HUES48 (cell line): ENCODE results near the gene PCGF3.

ENCODE experiments used
- H3K27ac ChIP-seq: one replicate; pipeline ENCODE4 v1.7.0; 2013; ENCODE audit warnings: low read depth, low read length, inconsistent platforms
- H3K27me3 ChIP-seq: 2 replicates; pipeline ENCODE4 v1.6.1; 2013; ENCODE audit warnings: mild to moderate bottlenecking, low read length; ENCODE audit not compliant: control insufficient read depth, insufficient read depth
- H3K36me3 ChIP-seq: 2 replicates; pipeline ENCODE4 v1.6.1; 2013; ENCODE audit warnings: low read length; ENCODE audit not compliant: control insufficient read depth, insufficient read depth
- H3K4me1 ChIP-seq: 2 replicates; pipeline ENCODE4 v1.6.1; 2013; ENCODE audit warnings: mild to moderate bottlenecking, low read length; ENCODE audit not compliant: control insufficient read depth, insufficient read depth
- H3K4me3 ChIP-seq: 2 replicates; pipeline ENCODE4 v1.5.1; 2013; ENCODE audit warnings: mild to moderate bottlenecking, low read depth, low read length
- H3K9ac ChIP-seq: 2 replicates; pipeline ENCODE4 v1.6.1; 2013; ENCODE audit warnings: mild to moderate bottlenecking, low read depth, low read length, moderate library complexity
- H3K9me3 ChIP-seq: 2 replicates; pipeline ENCODE4 v1.6.1; 2013; ENCODE audit warnings: low read length; ENCODE audit not compliant: control insufficient read depth, insufficient read depth

The PCGF3 gene

GRCh38 chr4:791252-791897, 85.7 kb downstream of the PCGF3 start:
- peaks cover 62% of the 10 kb centered on the region for H3K27me3 ChIP-seq
- no peak overlapping the region for H3K27ac ChIP-seq
- H3K4me3 ChIP-seq: no peak overlapping the region
- no peak overlapping the region for H3K9ac ChIP-seq
- no peaks in the 10 kb centered on the region for H3K36me3 ChIP-seq
- no peaks in the 10 kb centered on the region for H3K9me3 ChIP-seq
- peaks cover 25% of the 10 kb centered on the region for H3K4me1 ChIP-seq

GRCh38 chr4:791898-792625, 86.4 kb downstream of the PCGF3 start:
- Histone ChIP-seq H3K9ac (no peak overlapping the region), H3K27ac (no peak overlapping the region), H3K4me3 (no peak overlapping the region; the same call in 1 of the 2 replicates), H3K36me3 (no peaks in the 10 kb centered on the region), H3K27me3 (peaks cover 62% of the 10 kb centered on the region), H3K9me3 (no peaks in the 10 kb centered on the region), H3K4me1 (peaks cover 25% of the 10 kb centered on the region)

GRCh38 chr4:792626-793092, 87.0 kb downstream of the PCGF3 start:
- peaks cover 58% of the 10 kb centered on the region for H3K27me3 ChIP-seq
- peaks cover 25% of the 10 kb centered on the region for H3K4me1 ChIP-seq
- no peak overlapping the region for H3K27ac ChIP-seq
- no peaks in the 10 kb centered on the region for H3K36me3 ChIP-seq
- H3K9ac ChIP-seq: no peak overlapping the region
- no peak overlapping the region; the same call in 1 of the 2 replicates for H3K4me3 ChIP-seq
- no peaks in the 10 kb centered on the region for H3K9me3 ChIP-seq

GRCh38 chr4:793093-793861, 87.6 kb downstream of the PCGF3 start:
- Histone ChIP-seq H3K27me3 (peaks cover 52% of the 10 kb centered on the region), H3K27ac (no peak overlapping the region), H3K36me3 (no peaks in the 10 kb centered on the region), H3K4me3 (no peak overlapping the region), H3K4me1 (peaks cover 25% of the 10 kb centered on the region), H3K9me3 (no peaks in the 10 kb centered on the region), H3K9ac (no peak overlapping the region)

- Histone ChIP-seq H3K4me3 (no peak overlapping the region), H3K36me3 (no peaks in the 10 kb centered on the region), H3K4me1 (peaks cover 25% of the 10 kb centered on the region), H3K27me3 (peaks cover 47% of the 10 kb centered on the region), H3K9ac (no peak overlapping the region), H3K27ac (no peak overlapping the region), H3K9me3 (no peaks in the 10 kb centered on the region)
Measured at GRCh38 chr4:793941-794621, 88.4 kb downstream of the PCGF3 start.

GRCh38 chr4:794900-795725, 89.5 kb downstream of the PCGF3 start:
- no peak overlapping the region for H3K27ac ChIP-seq
- H3K4me3 ChIP-seq: peak overlapping the region; percentile 51
- no peaks in the 10 kb centered on the region for H3K9me3 ChIP-seq
- no peak overlapping the region for H3K9ac ChIP-seq
- H3K4me1 ChIP-seq: peaks cover 25% of the 10 kb centered on the region
- H3K36me3 ChIP-seq: no peaks in the 10 kb centered on the region
- peaks cover 47% of the 10 kb centered on the region for H3K27me3 ChIP-seq

- Histone ChIP-seq H3K27me3 (peaks cover 47% of the 10 kb centered on the region), H3K36me3 (no peaks in the 10 kb centered on the region), H3K9me3 (no peaks in the 10 kb centered on the region), H3K4me3 (peak overlapping the region; percentile 51), H3K9ac (no peak overlapping the region), H3K27ac (no peak overlapping the region), H3K4me1 (peaks cover 25% of the 10 kb centered on the region)
Measured at GRCh38 chr4:795726-796119, 90.1 kb downstream of the PCGF3 start.

GRCh38 chr4:796206-796605, 90.6 kb downstream of the PCGF3 start:
- H3K4me1 ChIP-seq: peaks cover 25% of the 10 kb centered on the region
- H3K27ac ChIP-seq: no peak overlapping the region
- no peak overlapping the region for H3K4me3 ChIP-seq
- no peaks in the 10 kb centered on the region for H3K9me3 ChIP-seq
- H3K9ac ChIP-seq: no peak overlapping the region
- H3K27me3 ChIP-seq: peaks cover 47% of the 10 kb centered on the region
- H3K36me3 ChIP-seq: no peaks in the 10 kb centered on the region

GRCh38 chr4:797066-797465, 91.4 kb downstream of the PCGF3 start:
- Histone ChIP-seq H3K27me3 (peaks cover 54% of the 10 kb centered on the region), H3K9me3 (no peaks in the 10 kb centered on the region), H3K4me3 (no peak overlapping the region), H3K4me1 (peaks cover 25% of the 10 kb centered on the region), H3K9ac (no peak overlapping the region), H3K27ac (no peak overlapping the region), H3K36me3 (no peaks in the 10 kb centered on the region)
